NB4 (cell line): ENCODE data around the gene CDH1.

Source experiments
- DNase-seq: peaks from one replicate; pipeline ENCODE4 v3.0.0; 2010; ENCODE audit warnings: low read depth
- H3K4me3 ChIP-seq: one replicate; pipeline ENCODE4 v1.5.1; 2011; ENCODE audit warnings: mild to moderate bottlenecking, low read depth, low read length, moderate library complexity
- CTCF ChIP-seq: IDR thresholded peaks from one replicate; pipeline ENCODE4 v1.5.1; 2012; ENCODE audit warnings: low read depth, low read length
- MAX ChIP-seq: IDR thresholded peaks from 2 replicates; pipeline ENCODE4 v1.6.1; 2011; ENCODE audit warnings: low read depth, low read length
- MYC ChIP-seq: IDR thresholded peaks from 2 replicates; pipeline ENCODE4 v1.6.1; 2011; ENCODE audit warnings: low read depth, low read length
- POLR2A ChIP-seq: IDR thresholded peaks from 2 replicates; pipeline ENCODE4 v1.6.1; 2011; ENCODE audit warnings: mild to moderate bottlenecking; ENCODE audit not compliant: insufficient read length; ENCODE audit errors: extremely low read depth

Gene CDH1

GRCh38 chr16:68768175-68768574, 31.1 kb downstream of the CDH1 start:
- DNase-seq, result no peak
- TF ChIP-seq MAX (no peak), CTCF (no peak), MYC (no peak), POLR2A (no peak)
- H3K4me3 ChIP-seq, result no peak overlapping the region

- DNase-seq, result no peak
- TF ChIP-seq MAX (no peak), MYC (no peak), CTCF (no peak), POLR2A (no peak)
- H3K4me3 ChIP-seq, result no peak overlapping the region
These were observed 31.7 kb downstream of the CDH1 start for GRCh38 chr16:68768771-68769170.

- TF ChIP-seq CTCF (no peak), MAX (no peak), POLR2A (no peak), MYC (no peak)
- no peak overlapping the region for H3K4me3 ChIP-seq
- no peak for DNase-seq
These were observed 33.6 kb downstream of the CDH1 start for GRCh38 chr16:68770671-68771070.

- TF ChIP-seq MYC (no peak), POLR2A (no peak), MAX (no peak), CTCF (no peak)
- no peak overlapping the region for H3K4me3 ChIP-seq
- no peak for DNase-seq
These were observed 35.1 kb downstream of the CDH1 start for GRCh38 chr16:68772030-68772681.

GRCh38 chr16:68772871-68773270, 35.8 kb downstream of the CDH1 start:
- TF ChIP-seq CTCF (no peak), MYC (no peak), POLR2A (no peak), MAX (no peak)
- no peak overlapping the region for H3K4me3 ChIP-seq
- DNase-seq, result no peak
